GM10266 (cell line): ENCODE results near the gene SAMD10.

Experiments
- DNase-seq: peaks from one replicate; pipeline ENCODE4 v3.0.0; 2012; ENCODE audit errors: extremely low spot score
- CTCF ChIP-seq: IDR thresholded peaks from 2 replicates; pipeline ENCODE4 v1.5.1; 2012; ENCODE audit warnings: mild to moderate bottlenecking, low read depth; ENCODE audit not compliant: control insufficient read depth, insufficient read depth; ENCODE audit errors: missing control alignments

Gene SAMD10

GRCh38 chr20:63942969-63943807 lies 36.3 kb downstream of the SAMD10 start:
- no peak for TF ChIP-seq CTCF
- no peak for DNase-seq

GRCh38 chr20:63942250-63942951 lies 37.0 kb downstream of the SAMD10 start:
- no peak for TF ChIP-seq CTCF
- DNase-seq = peak; percentile 75

GRCh38 chr20:63941282-63942081 lies 38.0 kb downstream of the SAMD10 start:
- DNase-seq = peak; percentile 82
- no peak for TF ChIP-seq CTCF

GRCh38 chr20:63940472-63941266 lies 38.8 kb downstream of the SAMD10 start:
- DNase-seq = no peak
- TF ChIP-seq CTCF = no peak

GRCh38 chr20:63940071-63940471 lies 39.4 kb downstream of the SAMD10 start:
- no peak for TF ChIP-seq CTCF
- no peak for DNase-seq

GRCh38 chr20:63939061-63939935 lies 40.1 kb downstream of the SAMD10 start:
- no peak for TF ChIP-seq CTCF
- no peak for DNase-seq
